Stimulated activated CD4-positive, alpha-beta T cell treated with anti-CD3 and anti-CD28 coated beads, TNF-alpha, amount 100 ng/mL, for 24 hours (primary cell): Measurements from ENCODE around the gene WTIP.
"Not testable (repeated sequence)": the region's sequence is repeated elsewhere in the genome, so short reads cannot be mapped to it uniquely, and the experiment has no call there.

ENCODE experiments used
- DNase-seq, 3 experiments: peaks; one replicate each; pipeline ENCODE4 v3.0.0-alpha.2; 2020; ENCODE audit warnings: low read depth in 3 of 3

WTIP gene

DNA sequence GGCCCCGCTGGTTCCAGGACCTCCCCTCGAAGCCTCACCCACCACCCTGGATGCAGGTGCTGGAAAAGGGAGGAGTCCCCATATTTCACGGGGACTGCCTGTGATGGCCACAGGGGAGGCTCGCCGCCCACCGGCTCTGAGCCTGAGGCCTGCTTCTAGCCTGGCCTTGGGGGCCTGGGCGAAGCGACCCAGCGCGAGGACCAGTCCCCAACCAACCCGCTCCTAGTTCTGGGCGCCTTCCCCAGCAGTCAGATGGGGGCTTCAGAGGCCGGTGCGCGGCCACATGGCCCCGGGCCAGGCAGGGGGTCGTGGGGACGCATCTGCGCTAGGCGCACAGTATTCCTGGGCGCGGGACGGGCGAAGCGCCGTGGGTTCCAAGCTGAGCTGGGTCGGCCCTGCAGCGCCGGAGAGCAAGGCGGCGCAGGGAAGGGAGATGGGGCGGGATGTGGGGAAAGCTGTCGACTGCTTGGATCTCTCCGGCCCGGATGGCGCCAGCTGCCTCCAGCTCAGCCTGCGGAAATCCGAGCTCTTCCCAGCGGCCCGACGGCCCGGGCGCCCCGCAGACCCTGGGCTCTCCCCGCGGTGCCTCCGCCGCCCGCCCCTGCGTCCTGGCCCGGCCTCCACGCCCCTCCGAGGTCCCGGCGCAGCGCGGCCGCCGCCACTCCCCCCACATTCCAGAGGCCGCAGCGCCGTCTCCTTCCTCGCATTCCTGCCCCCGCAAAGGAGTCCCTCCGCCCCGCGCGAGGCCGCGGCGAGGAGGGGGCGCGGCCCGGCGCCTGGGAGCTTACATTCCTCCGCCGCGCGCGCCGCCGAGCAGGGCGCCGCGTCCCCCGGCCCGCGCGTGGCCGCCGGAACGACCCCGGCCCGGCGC is at the start of gene WTIP:
WTIP (plus strand) TSS at position 788 of the 871 bp plus-strand sequence. CDS start 217 bp downstream, outside the sequence.
- DNase-seq = no peak

DNA sequence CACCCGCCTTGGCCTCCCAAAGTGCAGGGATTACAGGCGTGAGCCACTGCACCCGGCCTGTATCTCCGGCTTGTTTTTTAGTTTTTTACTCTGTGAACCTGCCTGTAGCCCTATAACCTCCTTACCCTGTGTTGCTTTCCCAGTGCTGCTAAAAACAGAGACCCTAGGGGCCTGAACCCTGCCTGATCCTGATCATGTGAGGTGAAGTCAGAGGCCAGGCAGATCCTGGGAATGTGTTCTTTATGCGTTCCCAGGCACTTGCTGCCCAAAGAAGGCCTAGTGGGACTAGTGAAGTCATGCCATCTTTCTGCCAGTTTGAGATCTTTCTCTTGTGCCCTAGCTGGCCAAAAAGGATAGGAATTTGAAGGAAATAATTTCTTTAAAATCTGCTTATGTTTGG is 48.8 kb upstream of the WTIP start:
- DNase-seq = no peak

DNA sequence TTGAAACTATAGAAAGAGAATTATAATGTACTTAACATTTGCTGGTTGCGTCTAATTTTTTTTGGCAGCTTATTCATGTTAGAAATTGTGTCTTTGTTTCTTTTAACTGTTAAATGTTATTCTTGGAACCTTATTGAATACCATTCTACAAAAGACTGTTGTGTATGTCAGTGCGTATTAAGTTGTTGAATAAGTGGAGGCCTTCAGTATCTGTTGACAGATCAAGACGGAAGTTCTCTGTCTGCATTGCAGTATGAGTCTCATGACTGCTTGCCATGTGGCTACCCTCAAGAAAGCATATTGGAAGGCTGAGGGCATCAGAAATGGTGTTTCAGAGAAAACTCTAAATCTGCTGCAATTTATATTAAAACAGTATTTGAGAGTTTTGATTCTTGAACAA is 44.8 kb upstream of the WTIP start:
- DNase-seq = no peak

DNA sequence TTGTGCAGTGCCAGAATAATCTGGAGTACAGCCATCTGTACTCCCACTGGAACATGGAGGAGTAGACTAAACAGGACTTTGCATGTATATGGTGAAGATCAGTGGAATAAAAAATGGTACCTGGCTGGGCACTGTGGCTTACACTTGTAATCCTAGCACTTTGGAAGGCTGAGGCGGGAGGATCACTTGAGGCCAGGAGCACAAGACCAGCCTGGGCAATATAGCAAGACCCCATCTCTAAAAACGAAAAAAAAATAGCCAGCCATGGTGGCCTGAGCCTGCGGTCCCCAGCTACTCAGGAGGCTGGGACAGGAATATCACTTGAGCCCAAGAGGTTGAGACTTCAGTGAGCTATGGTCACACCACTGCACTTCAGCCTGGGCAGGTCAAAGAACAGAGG is 33.4 kb upstream of the WTIP start:
- DNase-seq = no peak

DNA sequence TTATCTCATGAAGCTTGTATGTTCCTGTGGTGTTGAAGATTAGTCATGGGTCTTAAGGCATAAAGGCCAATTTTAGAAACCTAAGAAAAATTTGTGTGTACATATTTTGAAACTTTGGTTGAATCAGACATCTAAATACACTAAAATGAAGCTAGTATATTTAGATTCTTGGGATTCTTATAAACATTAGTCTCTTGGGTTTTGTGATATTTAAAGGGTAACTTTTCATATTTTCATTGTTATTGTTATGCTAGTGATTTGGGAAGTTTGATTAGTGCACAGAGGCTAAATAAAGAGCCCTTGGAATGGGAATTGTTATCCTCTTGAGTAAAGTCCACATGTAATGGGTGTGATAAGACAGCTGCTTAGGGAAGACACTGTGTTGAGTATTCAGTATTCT is 28.8 kb upstream of the WTIP start:
- DNase-seq = no peak

DNA sequence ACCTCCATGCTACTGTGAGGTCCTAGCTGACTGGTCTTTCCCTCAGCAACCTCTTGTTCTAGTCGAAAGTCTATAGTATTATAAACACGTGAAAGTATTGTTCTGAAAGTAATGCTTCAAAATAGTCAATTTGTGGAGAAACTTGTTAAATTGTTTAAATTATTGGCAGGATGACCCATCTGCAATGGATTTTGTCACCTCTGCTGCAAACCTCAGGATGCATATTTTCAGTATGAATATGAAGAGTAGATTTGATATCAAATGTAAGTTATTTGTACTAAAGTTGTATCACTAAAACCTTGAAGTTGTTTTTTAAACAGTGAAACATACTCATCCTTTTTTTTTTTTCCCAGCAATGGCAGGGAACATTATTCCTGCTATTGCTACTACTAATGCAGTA is 27.5 kb upstream of the WTIP start:
- no peak for DNase-seq

DNA sequence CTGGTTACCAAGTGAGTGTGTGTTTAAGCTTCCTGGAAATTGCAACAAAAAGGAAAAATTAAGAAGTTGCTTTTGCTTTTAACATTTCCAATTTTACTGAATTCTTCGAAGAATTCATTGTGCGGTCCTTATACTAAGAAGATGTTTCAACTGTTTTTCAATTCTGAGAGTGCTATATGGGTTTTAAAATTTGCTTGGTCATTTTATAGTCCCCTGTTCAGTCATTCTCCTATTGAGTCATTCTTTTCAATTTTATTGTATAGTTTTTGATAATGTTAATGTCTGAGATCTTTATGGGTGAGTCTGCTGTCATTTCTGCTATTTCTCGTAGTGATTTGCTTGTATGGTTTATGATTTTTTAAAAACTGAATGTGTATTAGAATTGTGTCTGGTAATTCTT is 26.9 kb upstream of the WTIP start:
- DNase-seq = no peak

DNA sequence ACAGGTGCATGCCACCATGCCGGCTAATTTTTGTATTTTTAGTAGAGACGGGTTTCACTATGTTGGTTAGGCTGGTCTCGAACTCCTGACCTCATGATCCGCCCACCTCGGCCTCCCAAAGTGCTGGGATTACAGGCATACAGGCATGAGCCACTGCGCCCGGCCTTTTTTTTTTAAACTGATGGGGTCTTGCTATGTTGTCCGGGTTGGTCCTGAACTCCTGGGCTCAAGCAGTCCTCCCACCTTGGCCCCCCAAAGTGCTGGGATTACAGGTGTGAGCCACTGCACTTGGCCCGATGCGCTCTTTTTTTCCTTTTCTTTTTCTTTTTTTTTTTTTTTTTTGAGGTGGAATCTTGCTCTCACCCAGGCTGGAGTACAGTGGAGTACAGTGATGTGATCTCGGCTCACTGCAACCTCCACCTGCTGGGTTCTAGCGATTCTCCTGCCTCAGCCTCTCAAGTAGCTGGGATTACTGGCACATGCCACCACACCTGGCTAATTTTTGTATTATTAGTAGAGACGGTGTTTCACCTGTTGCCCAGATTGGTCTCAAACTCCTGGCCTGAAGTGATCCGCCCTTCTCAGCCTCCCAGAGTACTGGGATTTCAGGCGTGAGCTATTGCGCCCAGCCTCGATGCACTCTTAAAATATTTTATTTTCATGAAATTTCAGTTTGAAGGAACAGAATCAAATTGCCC is 25.6 kb upstream of the WTIP start:
- DNase-seq = not testable (repeated sequence)

DNA sequence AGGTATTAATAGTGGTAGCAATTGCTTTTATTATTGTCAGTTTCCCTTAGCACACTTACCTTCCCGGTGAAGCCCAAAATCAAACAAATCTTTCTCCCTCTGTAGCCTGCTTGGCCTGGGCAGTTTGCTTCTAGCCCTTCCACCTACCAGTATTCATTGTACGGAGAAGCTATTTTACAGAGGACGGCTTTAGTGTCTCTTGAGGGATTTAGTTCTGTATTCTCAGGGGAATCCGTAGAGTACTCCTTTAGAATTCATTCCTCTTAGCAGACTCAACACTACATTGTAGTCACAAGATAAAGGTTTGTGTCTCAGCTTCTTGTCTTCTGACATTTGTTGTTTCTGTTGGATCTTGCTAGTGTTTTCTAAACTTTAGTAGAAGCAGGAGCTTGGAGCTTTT is 24.1 kb upstream of the WTIP start:
- no peak for DNase-seq

DNA sequence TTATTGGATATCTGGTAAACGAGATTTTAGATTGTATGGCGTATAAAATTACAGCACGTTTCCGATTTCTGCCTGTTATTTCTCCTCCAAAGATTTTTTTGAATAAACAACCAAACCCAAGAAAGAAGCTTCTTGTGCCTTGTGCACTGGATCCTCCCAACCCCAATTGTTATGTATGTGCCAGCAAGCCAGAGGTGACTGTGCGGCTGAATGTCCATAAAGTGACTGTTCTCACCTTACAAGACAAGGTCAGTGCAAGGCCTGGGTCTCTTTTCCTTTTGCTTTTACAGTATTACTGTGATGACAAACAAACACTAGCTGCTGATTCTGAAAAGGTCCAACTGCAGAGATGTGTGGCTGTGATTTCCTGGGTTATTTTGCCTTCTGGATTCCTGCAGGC is 22.9 kb upstream of the WTIP start:
- DNase-seq = no peak

DNA sequence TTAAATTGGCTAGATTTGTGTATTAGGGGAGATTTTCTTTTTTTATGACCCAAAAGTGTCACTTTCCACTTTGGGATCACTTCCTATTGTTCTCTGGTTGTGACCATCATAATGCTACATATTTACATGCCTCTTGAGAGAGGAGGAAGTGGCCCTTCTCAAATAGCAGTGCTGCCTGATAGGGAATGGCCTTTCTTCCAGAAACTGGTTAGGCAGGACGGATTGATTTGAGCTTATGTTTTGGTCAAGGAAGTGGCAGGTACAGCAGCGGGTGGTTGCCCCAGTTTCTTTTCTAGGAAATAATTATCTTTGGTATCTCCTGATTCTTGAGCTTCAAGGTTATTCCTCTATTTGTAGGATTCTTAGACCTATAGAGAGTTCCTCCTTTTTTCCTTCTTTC is 21.9 kb upstream of the WTIP start:
- no peak for DNase-seq

DNA sequence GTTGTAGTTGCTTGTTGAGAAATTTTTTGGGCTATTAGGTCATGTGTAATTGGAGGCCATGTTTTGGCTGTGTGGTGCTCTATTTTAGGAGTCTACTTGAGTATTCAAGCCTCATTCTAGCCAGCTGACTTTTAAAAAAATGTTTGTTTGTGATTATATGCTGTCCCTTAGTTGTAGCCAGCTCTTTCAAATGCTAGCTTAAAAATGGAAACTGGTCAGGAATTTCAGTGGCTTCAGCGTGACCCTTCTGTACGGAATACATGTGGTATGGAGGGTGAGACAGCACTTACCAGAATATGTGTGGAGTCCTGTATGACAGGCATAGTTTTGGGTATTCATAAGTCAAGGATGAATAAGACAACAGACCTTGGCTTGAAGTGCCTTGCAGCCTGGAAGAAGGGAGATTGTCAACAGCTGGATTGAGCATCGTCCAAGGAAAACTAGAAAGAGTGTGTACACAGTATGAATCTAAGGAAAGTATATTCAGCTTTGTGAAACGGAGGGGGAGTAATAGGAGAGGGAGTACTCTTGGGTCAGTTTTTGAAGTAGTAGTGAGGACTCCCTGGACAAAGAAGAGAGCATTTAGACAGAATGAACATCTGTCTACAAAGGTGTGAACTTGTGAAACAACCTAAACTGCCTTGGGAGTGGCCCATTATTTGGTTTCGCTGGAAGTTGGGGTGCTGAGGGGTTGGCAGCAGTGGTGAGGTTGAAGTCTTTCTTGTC is 20.0 kb upstream of the WTIP start:
- no peak for DNase-seq

DNA sequence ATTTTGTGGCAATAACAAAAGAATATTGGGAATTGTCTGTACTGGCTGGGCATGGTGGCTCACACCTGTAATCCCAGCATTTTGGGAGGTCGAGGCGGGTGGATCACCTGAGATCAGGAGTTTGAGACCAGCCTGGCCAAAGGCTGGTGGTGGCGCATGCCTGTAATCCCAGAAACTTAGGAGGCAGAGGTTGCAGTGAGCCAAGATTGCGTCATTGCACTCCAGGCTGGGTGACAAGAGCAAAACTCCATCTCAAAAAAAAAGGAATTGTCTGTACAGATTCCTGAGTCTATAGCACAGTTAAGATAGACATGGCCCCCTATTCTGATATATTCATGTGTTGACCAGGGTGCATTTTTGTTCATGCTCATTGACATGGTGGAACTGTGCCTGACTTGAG is 16.8 kb upstream of the WTIP start:
- not testable (repeated sequence) for DNase-seq

DNA sequence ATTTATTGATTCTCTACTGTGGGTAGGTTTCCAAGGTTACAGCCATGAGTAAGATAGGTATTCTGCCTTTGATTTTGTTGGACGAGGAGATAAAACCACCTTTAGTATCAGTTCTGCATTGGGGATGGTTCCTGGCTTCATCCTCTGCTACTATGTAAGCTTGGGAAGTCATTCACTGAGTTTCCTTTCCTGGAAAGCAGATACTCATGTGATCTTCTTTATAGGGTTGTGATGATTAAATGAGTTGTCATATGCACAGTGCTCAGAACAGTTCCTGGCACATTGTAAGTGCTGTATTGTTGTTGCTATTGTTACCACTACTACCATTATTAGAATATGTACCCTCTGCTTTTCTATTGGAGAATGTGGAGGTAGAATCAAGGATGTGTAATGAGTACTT is 13.1 kb upstream of the WTIP start:
- no peak for DNase-seq

DNA sequence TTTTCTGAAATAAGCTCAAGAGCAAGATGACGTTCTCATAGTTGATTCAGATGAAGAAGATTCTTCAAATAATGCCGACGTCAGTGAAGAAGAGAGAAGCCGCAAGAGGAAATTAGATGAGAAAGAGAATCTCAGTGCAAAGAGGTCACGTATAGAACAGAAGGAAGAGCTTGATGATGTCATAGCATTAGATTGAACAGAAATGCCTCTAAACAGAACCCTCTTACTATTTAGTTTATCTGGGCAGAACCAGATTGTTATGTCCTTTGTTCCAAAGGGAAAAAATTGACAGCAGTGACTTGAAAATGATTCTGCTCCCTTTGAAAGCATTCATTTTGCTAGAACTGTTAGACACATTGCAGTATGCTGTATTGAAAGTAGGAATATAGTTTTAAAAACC is 12.5 kb upstream of the WTIP start:
- not testable (repeated sequence) for DNase-seq

DNA sequence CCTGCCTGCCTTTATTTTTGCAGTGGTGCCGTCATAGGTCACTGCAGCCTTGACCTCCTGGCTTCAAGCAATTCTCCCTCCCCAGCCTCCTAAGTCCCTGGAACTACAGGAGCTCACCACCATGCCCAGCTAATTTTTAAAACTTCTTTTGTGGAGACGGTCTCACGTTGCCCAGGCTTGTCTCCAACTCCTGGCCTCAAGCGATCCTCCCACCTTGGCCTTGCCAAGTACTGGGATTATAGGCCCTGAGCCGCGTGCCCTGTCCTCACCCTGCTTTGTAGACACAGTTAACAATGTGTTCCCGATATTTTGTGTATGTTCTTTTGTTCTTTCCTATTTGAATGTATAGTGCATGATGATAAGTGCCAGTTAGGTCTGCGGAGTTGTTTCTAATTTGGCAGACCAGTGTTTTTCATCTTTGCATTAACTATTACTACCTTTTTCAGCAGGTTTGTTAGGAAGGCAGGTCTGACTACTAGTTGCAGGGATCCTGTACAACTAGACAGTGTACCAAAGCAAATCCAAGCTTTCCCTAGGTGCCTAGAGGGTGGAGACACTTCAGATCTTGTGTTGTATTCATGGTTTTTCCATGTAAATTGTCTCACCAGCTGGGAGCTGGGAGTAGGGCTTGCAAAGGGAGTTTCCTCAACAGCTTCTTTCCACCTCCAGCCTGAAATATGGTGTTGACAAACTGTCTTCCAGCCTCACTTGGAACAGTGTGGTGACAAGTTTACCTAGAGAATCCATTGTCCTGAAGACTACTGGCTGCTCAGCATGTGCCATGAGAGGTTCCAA is 9.5 kb upstream of the WTIP start:
- no peak for DNase-seq

DNA sequence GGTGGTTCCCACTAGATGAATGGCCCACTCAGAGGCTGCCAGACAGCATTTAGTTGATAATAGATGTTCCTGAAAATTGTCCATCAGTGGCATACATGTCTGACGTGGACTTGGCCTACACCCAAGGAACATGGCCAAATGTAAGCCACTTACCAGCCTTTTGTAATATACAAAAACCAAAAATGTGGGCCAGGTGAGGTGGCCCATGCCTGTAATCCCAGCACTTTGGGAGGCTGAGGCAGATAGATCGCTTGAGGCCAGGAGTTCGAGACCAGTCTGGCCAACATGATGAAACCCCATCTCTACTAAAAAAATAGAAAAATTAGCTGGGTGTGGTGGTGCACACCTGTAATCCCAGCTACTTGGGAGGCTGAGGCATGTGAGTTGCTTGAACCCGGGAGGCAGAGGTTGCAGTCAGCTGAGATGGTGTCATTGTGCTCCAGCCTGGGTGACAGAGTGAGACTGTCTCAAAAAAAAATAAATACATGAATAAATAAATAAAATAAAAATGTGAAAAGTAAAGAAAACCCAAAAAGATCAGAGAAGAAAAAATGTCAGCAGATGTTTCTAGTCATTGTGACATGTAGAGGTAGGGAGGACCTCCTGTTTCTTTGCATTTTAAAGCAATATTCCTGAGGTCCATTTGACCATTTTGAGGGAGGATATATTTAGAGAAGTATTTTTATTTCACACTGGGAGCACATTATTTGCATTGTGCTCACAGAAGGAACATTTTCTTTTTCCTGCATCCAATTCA is 7.1 kb upstream of the WTIP start:
- no peak for DNase-seq

DNA sequence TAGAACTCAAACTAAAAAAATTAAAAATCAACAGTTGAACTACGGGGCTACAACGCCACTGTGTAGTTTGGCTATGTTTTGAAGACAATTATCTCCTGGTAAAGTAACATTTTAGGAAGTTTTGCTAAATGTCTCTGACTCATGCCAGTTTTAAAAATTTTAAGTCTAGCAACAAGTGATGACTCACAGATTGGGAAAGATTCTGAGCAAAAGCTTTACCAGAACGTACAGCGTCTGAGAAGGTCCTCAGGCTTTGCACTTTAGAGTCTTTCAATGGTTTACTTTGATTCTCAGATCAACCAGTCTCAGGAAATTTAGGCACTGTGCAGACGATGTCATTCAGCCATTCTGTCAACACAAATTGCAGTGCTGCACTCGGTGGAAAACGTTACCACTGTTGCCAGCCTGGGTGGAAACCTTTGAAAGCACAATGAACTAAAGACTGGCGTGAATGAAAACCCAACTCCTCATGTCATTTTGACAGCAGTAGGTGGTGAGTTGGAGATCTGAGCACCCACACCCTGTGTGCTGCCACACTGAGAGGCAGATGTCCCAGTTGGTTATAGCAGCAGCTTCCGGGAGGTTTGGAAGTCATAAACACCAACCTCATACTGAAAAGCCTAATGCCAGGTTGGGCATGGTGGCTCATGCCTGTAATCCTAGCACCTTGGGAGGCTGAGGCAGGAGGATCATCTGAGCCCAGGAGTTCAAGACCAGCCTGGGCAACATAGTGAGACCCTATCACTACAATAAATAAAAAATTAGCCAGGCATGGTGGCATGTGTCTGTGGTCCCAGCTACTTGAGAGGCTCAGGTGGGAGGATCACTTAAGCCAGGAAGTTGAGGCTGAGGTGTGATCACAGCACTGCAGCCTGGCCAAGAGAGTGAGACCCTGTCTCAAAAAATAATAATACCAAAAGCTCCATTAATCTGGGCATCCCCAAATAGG is 6.3 kb upstream of the WTIP start:
- no peak for DNase-seq

DNA sequence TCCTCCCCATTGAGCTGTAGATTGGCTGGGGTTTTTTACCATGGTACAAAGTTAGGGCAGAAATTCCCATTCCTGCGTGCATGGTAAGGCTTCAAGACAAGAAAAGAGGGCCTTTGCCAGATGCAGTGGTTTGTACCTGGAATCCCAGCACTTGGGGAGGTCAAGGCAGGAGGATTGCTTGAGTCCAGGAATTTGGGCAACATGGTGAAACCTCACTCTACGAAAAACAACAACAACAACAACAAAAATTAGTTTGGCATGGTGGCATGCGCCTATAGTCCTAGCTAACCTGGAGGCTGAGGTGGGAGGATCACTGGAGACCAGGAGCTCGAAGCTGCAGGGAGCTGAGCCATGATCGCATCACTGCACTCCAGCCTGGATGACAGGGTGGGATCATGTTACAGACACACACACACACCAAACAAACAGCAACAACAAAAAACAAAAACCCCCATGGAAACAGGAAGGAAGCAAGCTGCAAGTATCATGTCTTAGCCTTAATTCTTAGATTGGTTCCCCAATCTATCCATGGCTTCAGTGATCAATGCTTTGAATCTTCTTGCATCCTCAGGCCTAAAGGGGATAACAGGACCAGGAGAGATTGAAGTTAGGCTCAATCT is 5.5 kb upstream of the WTIP start:
- no peak for DNase-seq
